H1 (cell line): ENCODE measurements around the gene C1orf50. TPM values are rescaled to one million over a fixed set of nuclear protein-coding genes. Genes with fewer than 3 reads are reported as not detected.

ENCODE experiments used
- CTCF ChIA-PET: fragments of 300-600 bp; sonication (Branson Sonifier 250); formaldehyde crosslinking; loops from one replicate; lab custom pipeline; 2021; ENCODE audit not compliant: partially characterized antibody; lab: Charles Lee
- POLR2A ChIA-PET: fragments of 300-600 bp; sonication (Branson Sonifier 250); formaldehyde crosslinking; loops from one replicate; lab custom pipeline; 2021; ENCODE audit warnings: inconsistent platforms; ENCODE audit not compliant: partially characterized antibody; lab: Charles Lee
- DNase-seq, 2 experiments: peaks; one replicate each; pipeline versions ENCODE4 v3.0.0 to v3.0.0-alpha.2; 2010 to 2022; ENCODE audit warnings: low spot score in 2 of 2, low read depth in 1 of 2, mixed read lengths in 1 of 2
- FAIRE-seq: peaks from 2 replicates; lab custom pipeline; 2011; peaks lifted over from hg19 to GRCh38; lab: Jason Lieb, UNC
- H2AFZ ChIP-seq: 2 replicates; pipeline ENCODE4 v1.8.1; 2012; ENCODE audit warnings: low read length, inconsistent platforms
- H2AK5ac ChIP-seq: 2 replicates; pipeline ENCODE4 v1.6.1; 2013; ENCODE audit warnings: low read depth, low read length
- H2BK120ac ChIP-seq: replicated peaks from 2 replicates; pipeline ENCODE3; 2013; ENCODE audit warnings: low read depth, low read length, inconsistent platforms
- H2BK12ac ChIP-seq: 2 replicates; pipeline ENCODE4 v1.6.1; 2013; ENCODE audit warnings: low read depth, low read length
- H2BK15ac ChIP-seq: 2 replicates; pipeline ENCODE4 v1.6.1; 2013; ENCODE audit warnings: low read length
- H2BK20ac ChIP-seq: 2 replicates; pipeline ENCODE4 v1.6.1; 2013; ENCODE audit warnings: low read length
- H2BK5ac ChIP-seq: 2 replicates; pipeline ENCODE4 v1.6.1; 2013; ENCODE audit warnings: low read depth, low read length
- H3K14ac ChIP-seq: 2 replicates; pipeline ENCODE4 v1.6.1; 2013; ENCODE audit warnings: inconsistent platforms; ENCODE audit not compliant: insufficient read length
- H3K18ac ChIP-seq: 2 replicates; pipeline ENCODE4 v1.6.1; 2013; ENCODE audit warnings: low read length; ENCODE audit errors: extremely low read depth
- H3K23ac ChIP-seq: 2 replicates; pipeline ENCODE4 v1.6.1; 2013; ENCODE audit warnings: inconsistent platforms; ENCODE audit not compliant: insufficient read length
- H3K23me2 ChIP-seq: 2 replicates; pipeline ENCODE4 v1.6.1; 2013; ENCODE audit warnings: low read depth, low read length
- H3K27ac ChIP-seq: 2 replicates; pipeline ENCODE4 v1.6.1; 2011; ENCODE audit warnings: low read depth, low read length, inconsistent platforms
- H3K27me3 ChIP-seq, 4 experiments: replicated peaks in 1 of 4; 1 replicate in 1 of 4; 2 replicates in 3 of 4; pipeline versions ENCODE4 v1.6.1 to v1.8.1; 2011 to 2013; ENCODE audit warnings: low read length in 3 of 4, mild to moderate bottlenecking in 3 of 4, inconsistent platforms in 2 of 4, mixed read lengths in 2 of 4, moderate library complexity in 1 of 4; ENCODE audit not compliant: control insufficient read depth in 3 of 4, insufficient read depth in 3 of 4; ENCODE audit errors: extremely low read depth in 1 of 4
- H3K36me3 ChIP-seq, 4 experiments: 2 replicates each; pipeline versions ENCODE4 v1.6.1 to v1.8.1; 2011 to 2013; ENCODE audit warnings: mild to moderate bottlenecking in 4 of 4, low read length in 3 of 4, moderate library complexity in 2 of 4, control low read depth in 1 of 4, inconsistent platforms in 1 of 4; ENCODE audit not compliant: insufficient read depth in 4 of 4, control insufficient read depth in 2 of 4
- H3K4ac ChIP-seq: replicated peaks from 2 replicates; pipeline ENCODE3; 2013; ENCODE audit warnings: low read length, low read depth, mixed read lengths, inconsistent platforms; ENCODE audit not compliant: insufficient read length
- H3K4me1 ChIP-seq, 4 experiments: replicated peaks in 1 of 4; 1 replicate in 1 of 4; 2 replicates in 3 of 4; pipeline versions ENCODE4 v1.6.1 to v1.8.1; 2011 to 2013; ENCODE audit warnings: low read length in 3 of 4, inconsistent platforms in 2 of 4, mixed read lengths in 1 of 4; ENCODE audit not compliant: insufficient read depth in 4 of 4, control insufficient read depth in 3 of 4
- H3K4me2 ChIP-seq, 2 experiments: 2 replicates each; pipeline versions ENCODE4 v1.6.1 to v1.8.1; 2011 to 2013; ENCODE audit warnings: low read depth in 2 of 2, low read length in 2 of 2, control low read depth in 1 of 2, inconsistent platforms in 1 of 2, mild to moderate bottlenecking in 1 of 2; ENCODE audit not compliant: insufficient read depth in 1 of 2
- H3K4me3 ChIP-seq, 4 experiments: fragments of 200-600, 300-600 bp in 1 of 4; sonication (generic), shearing (Covaris generic), sonication (Bioruptor Twin) in 1 of 4; 2 replicates each; pipeline versions ENCODE4 v1.5.1 to v1.8.1; 2011 to 2016; ENCODE audit warnings: low read length in 4 of 4, low read depth in 3 of 4, control low read depth in 2 of 4, inconsistent platforms in 2 of 4, mild to moderate bottlenecking in 2 of 4, mixed read lengths in 1 of 4, moderate library complexity in 1 of 4; ENCODE audit not compliant: insufficient read depth in 2 of 4; ENCODE audit errors: extremely low read depth in 1 of 4
- H3K56ac ChIP-seq: replicated peaks from 2 replicates; pipeline ENCODE3; 2013; ENCODE audit warnings: low read depth, mild to moderate bottlenecking, mixed read lengths, low read length, inconsistent platforms; ENCODE audit not compliant: insufficient read length
- H3K79me1 ChIP-seq: 2 replicates; pipeline ENCODE4 v1.6.1; 2013; ENCODE audit warnings: low read depth, low read length, control low read depth
- H3K79me2 ChIP-seq, 2 experiments: 2 replicates each; pipeline versions ENCODE4 v1.6.1 to v1.8.1; 2012 to 2013; ENCODE audit warnings: low read length in 2 of 2, mild to moderate bottlenecking in 2 of 2, inconsistent platforms in 1 of 2; ENCODE audit not compliant: insufficient read depth in 2 of 2, control insufficient read depth in 1 of 2
- H3K9ac ChIP-seq, 4 experiments: replicated peaks in 1 of 4; 1 replicate in 1 of 4; 2 replicates in 3 of 4; pipeline versions ENCODE4 v1.6.1 to v1.8.1; 2011 to 2013; ENCODE audit warnings: low read depth in 3 of 4, low read length in 3 of 4, control low read depth in 2 of 4, mild to moderate bottlenecking in 2 of 4, moderate library complexity in 2 of 4, inconsistent platforms in 1 of 4; ENCODE audit errors: extremely low read depth in 1 of 4
- H3K9me3 ChIP-seq, 2 experiments: 2 replicates each; pipeline versions ENCODE4 v1.6.1 to v1.8.1; 2012 to 2013; ENCODE audit warnings: mild to moderate bottlenecking in 2 of 2, moderate library complexity in 2 of 2, control low read depth in 1 of 2, inconsistent platforms in 1 of 2, low read depth in 1 of 2, low read length in 1 of 2, mixed read lengths in 1 of 2; ENCODE audit not compliant: insufficient read depth in 2 of 2
- H4K20me1 ChIP-seq, 2 experiments: replicated peaks in 1 of 2; 2 replicates each; pipeline versions ENCODE3 to v1.8.1; 2011 to 2013; ENCODE audit warnings: inconsistent platforms in 2 of 2, low read length in 2 of 2, mild to moderate bottlenecking in 1 of 2; ENCODE audit not compliant: insufficient read depth in 2 of 2, control insufficient read depth in 1 of 2
- H4K5ac ChIP-seq: 2 replicates; pipeline ENCODE4 v1.6.1; 2013; ENCODE audit warnings: low read length, low read depth, mixed read lengths, inconsistent platforms; ENCODE audit not compliant: insufficient read length
- H4K8ac ChIP-seq: 2 replicates; pipeline ENCODE4 v1.8.0; 2013; ENCODE audit warnings: mild to moderate bottlenecking, moderate library complexity, low read length, inconsistent platforms; ENCODE audit not compliant: insufficient read depth; ENCODE audit errors: extremely low read depth
- H4K91ac ChIP-seq: replicated peaks from 2 replicates; pipeline ENCODE3; 2013; ENCODE audit warnings: low read length, mixed read lengths, inconsistent platforms; ENCODE audit not compliant: insufficient read length
- BCL11A ChIP-seq, 2 experiments: IDR thresholded peaks; one replicate each; pipeline ENCODE4 v1.6.1; 2011; ENCODE audit warnings: low read depth in 2 of 2, low read length in 2 of 2, mild to moderate bottlenecking in 2 of 2
- BRCA1 ChIP-seq: IDR thresholded peaks from 2 replicates; pipeline ENCODE4 v1.6.1; 2012; ENCODE audit warnings: low read depth, low read length, improper control_type of control experiment
- CTBP2 ChIP-seq: IDR thresholded peaks from 2 replicates; pipeline ENCODE4 v1.7.0; 2011; ENCODE audit warnings: borderline replicate concordance, mild to moderate bottlenecking, moderate library complexity, mixed read lengths, low read length; ENCODE audit not compliant: insufficient read depth, insufficient read length
- KDM5A ChIP-seq: fragments of 200-600 bp; IDR thresholded peaks from 2 replicates; pipeline ENCODE4 v1.7.1; 2012; ENCODE audit warnings: mild to moderate bottlenecking, low read length, inconsistent platforms, mixed read lengths
- MAX ChIP-seq: IDR thresholded peaks from 2 replicates; pipeline ENCODE4 v1.6.1; 2012; ENCODE audit warnings: inconsistent platforms
- SIRT6 ChIP-seq: IDR thresholded peaks from one replicate; pipeline ENCODE4 v1.7.1; 2012; ENCODE audit warnings: low read length, inconsistent platforms
- TEAD4 ChIP-seq: IDR thresholded peaks from 2 replicates; pipeline ENCODE4 v1.6.1; 2012; ENCODE audit warnings: low read depth, low read length, inconsistent platforms, mixed read lengths
- YY1 ChIP-seq: IDR thresholded peaks from 2 replicates; pipeline ENCODE4 v1.6.1; 2011; ENCODE audit warnings: low read depth, mild to moderate bottlenecking, low read length
- WGBS, 2 experiments: shearing (Covaris generic) in 1 of 2; methylation state at CpG; one replicate each; pipeline versions ENCODE4 v1.1.6 to v1.1.7; 2013 to 2015; ENCODE audit warnings: low lambda C conversion rate in 2 of 2, mixed read lengths in 2 of 2, inconsistent platforms in 1 of 2, low coverage in 1 of 2, missing lambda C conversion rate in 1 of 2; ENCODE audit not compliant: insufficient replicate concordance in 2 of 2, insufficient coverage in 1 of 2, insufficient read length in 1 of 2; ENCODE audit errors: extremely low coverage in 1 of 2, missing lambda C conversion rate in 1 of 2; 5-methylcytosine and 5-hydroxymethylcytosine counted together
- polyA plus RNA-seq, 7 experiments: library from polyadenylated mRNA; depleted of rRNA in 3 of 7; stranded (reverse) in 5 of 7; unstranded in 2 of 7; fragments of >200 nt in 5 of 7; fragments of 200-250 nt in 2 of 7; gene quantifications; 1 replicate in 5 of 7; 2 replicates in 1 of 7; 4 replicates in 1 of 7; pipeline versions ENCODE4 v1.2.1 to v1.2.3, GENCODE V29; 2011 to 2013; ENCODE audit warnings: missing spikeins in 2 of 7, mixed read lengths in 2 of 7
- total RNA-seq: library from RNA; stranded (reverse); fragmentation: NEBNext Ultra II Directional; extraction: Animal tissue kit (Norgen Biotek cat#: 25700); gene quantifications from 2 replicates; pipeline ENCODE4 v1.2.1, GENCODE V29; 2021

The C1orf50 gene
- total and polyA plus RNA-seq, 2 of the 8 experiments (the other 6 are each of a cell fraction or from before 2014, with no cell fraction given) = 3.2 to 7.1 TPM

GRCh38 chr1:42740851-42741580 is 26.0 kb upstream of the C1orf50 start:
- DNase-seq (no peak), FAIRE-seq (no peak)
- 71% methylated on average over 17 of the region's 19 CpGs; no CpG with 5 or more reads in 1 of the 2 experiments for WGBS, 2 experiments
- no peak overlapping the region; the same call in 1 of the 2 replicates for H4K8ac ChIP-seq
- H3K23me2 ChIP-seq = peaks cover 5% of the 10 kb centered on the region; the same call in 1 of the 2 replicates
- H3K4me2 ChIP-seq = peak overlapping the region; percentile 77 to 85
- H3K4me3 ChIP-seq = peak overlapping the region in 1 of 4 experiments; percentile 34; a peak in 3 of 8 replicates
- H4K5ac ChIP-seq = peak overlapping the region; percentile 64
- H3K27ac ChIP-seq = no peak overlapping the region
- H2BK120ac ChIP-seq = peak overlapping the region; percentile 78
- POLR2A ChIA-PET = interaction anchor here (0.7 to 3.9 kb wide), 9 partner anchors 20 to 405 kb away, joined by 3 to 32 read pairs (median 3); partner anchors contain the start of genes C1orf50, P3H1 and YBX1
- H3K23ac ChIP-seq = no peak overlapping the region
- no peaks in the 10 kb centered on the region for H3K9me3 ChIP-seq
- H2BK15ac ChIP-seq = 0 out of 2 replicates have a peak overlapping the region, but pooled peaks have one; percentile 95
- H2BK5ac ChIP-seq = peak overlapping the region; percentile 94; the same call in 1 of the 2 replicates
- H3K36me3 ChIP-seq = peaks cover 0 to 5% (median 0%) of the 10 kb centered on the region in 4 experiments; a peak in 3 of 8 replicates
- no peak for TF ChIP-seq BRCA1
- peak; percentile 61; the same call in 1 of the 2 replicates for TF ChIP-seq TEAD4
- TF ChIP-seq BCL11A (IDR thresholded peaks at IDR 0.05; ENCODE audit: low read depth in 2 of 2, low read length in 2 of 2) = no peak
- peak; percentile 64; the same call in 1 of the 2 replicates for TF ChIP-seq YY1
- TF ChIP-seq CTBP2 = no peak
- TF ChIP-seq KDM5A = no peak
- TF ChIP-seq MAX = peak; percentile 63
- no peak for TF ChIP-seq SIRT6
- H2AK5ac ChIP-seq = peak overlapping the region; percentile 93; the same call in 1 of the 2 replicates
- no peak overlapping the region for H3K56ac ChIP-seq
- H3K4me1 ChIP-seq = peaks cover 0 to 38% (median 28%) of the 10 kb centered on the region in 4 experiments; a peak in 6 of 7 replicates
- H2BK12ac ChIP-seq = peak overlapping the region; percentile 99
- H2AFZ ChIP-seq = no peak overlapping the region; the same call in 1 of the 2 replicates
- peaks cover 3% of the 10 kb centered on the region; the same call in 1 of the 2 replicates for H3K79me1 ChIP-seq
- peak overlapping the region; percentile 97 for H4K91ac ChIP-seq
- no peaks in the 10 kb centered on the region for H3K79me2 ChIP-seq
- peak overlapping the region; percentile 98 for H2BK20ac ChIP-seq
- H3K4ac ChIP-seq = no peak overlapping the region
- no peak overlapping the region for H3K14ac ChIP-seq
- no peak overlapping the region for H3K9ac ChIP-seq
- peak overlapping the region; percentile 95 for H3K18ac ChIP-seq
- CTCF ChIA-PET = interaction anchor here (1.2 to 9.8 kb wide), 6 partner anchors 11 to 163 kb away, joined by 3 to 77 read pairs (median 4); partner anchors contain the start of genes C1orf50 and P3H1
- H3K27me3 ChIP-seq = no peaks in the 10 kb centered on the region
- peaks cover 0 to 2% of the 10 kb centered on the region in 2 experiments for H4K20me1 ChIP-seq
